Cardiac fibroblast (primary cell): ENCODE data around the gene STEAP4.

ENCODE experiments used
- DNase-seq, 2 donors: peaks; one replicate each; pipeline versions ENCODE4 v3.0.0 to v3.0.0-alpha.2; 2010; ENCODE audit warnings: low read depth in 2 of 2
- H3K4me3 ChIP-seq, 2 donors: replicated peaks in 1 of 2; 1 replicate in 1 of 2; 2 replicates in 1 of 2; pipeline ENCODE4 v1.5.1; 2011; ENCODE audit warnings: low read depth in 2 of 2, low read length in 2 of 2, mild to moderate bottlenecking in 2 of 2, moderate library complexity in 1 of 2
- CTCF ChIP-seq: IDR thresholded peaks from one replicate; pipeline ENCODE4 v1.5.1; 2011; ENCODE audit warnings: low read depth, mild to moderate bottlenecking, low read length, inconsistent platforms

The STEAP4 gene

DNA sequence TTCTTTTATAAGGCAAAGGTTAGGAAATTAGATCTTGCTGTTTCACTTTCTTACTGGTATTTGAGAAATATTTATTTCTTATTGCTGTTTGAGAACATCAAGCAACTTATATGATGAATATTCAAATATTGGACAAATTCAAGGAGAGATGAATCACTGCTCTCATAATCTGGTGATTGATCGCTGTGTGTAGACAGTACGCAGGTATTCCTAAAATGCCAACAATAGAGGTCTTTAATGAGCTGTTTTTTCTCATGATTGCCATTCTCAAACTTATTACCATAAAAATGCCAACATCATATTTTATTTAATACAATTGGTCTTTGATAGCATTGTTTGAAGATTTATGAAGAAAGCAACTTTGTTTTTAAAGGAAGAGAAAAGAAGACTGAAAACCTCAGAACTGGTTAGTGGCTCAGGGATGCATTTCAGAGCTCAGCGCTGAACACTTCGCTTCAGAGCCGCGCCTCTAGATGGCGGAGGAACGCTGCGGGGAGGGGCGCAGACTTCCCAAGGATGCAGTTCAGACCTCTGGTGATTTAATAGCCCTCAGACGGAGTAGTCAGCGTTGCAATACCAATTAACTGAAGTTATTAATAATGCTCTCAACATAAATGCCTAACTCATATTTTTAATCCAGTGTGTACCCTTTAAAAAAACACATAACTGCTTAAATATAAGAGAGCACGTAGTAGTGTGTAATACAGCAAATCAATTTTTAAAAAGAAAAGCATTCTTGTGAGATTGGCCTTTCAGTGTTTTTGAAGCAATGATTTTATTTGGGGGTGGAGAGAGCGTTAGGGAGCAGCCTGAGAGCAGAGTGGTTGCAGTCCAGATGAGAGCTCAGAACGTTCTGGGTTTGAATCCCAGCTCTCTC, 38.5 kb upstream of the STEAP4 start:
- DNase-seq = peak; percentile 27 to 45

DNA sequence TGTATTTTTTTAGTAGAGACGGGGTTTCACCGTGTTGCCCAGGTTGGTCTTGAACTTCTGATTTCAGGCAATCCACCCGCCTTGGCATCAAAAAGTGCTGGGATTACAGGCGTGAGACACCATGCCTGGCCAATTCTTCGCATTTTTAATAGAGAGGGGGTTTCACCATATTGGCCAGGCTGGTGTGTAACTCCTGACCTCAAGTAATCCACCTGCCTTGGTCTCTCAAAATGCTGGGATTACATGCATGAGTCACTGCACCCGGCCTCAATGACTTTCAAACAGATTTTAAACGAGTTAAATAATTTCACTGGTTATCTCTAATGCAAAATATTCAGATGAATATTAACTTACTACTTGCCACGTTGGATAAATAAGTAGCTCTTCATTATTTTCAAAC, 37.6 kb upstream of the STEAP4 start:
- DNase-seq = no peak
- H3K4me3 ChIP-seq = no peak overlapping the region
- no peak for TF ChIP-seq CTCF

More for the DNA sequence above, 38.5 kb upstream of the STEAP4 start:
- no peak overlapping the region for H3K4me3 ChIP-seq
- peak; percentile 58 for TF ChIP-seq CTCF

- no peak for DNase-seq
- no peak overlapping the region for H3K4me3 ChIP-seq
- no peak for TF ChIP-seq CTCF
These were observed 32.7 kb upstream of the STEAP4 start for GRCh38 chr7:88339195-88339922.

- DNase-seq = no peak
- H3K4me3 ChIP-seq = no peak overlapping the region
- no peak for TF ChIP-seq CTCF
These were observed 31.8 kb upstream of the STEAP4 start for GRCh38 chr7:88338503-88338902.

DNA sequence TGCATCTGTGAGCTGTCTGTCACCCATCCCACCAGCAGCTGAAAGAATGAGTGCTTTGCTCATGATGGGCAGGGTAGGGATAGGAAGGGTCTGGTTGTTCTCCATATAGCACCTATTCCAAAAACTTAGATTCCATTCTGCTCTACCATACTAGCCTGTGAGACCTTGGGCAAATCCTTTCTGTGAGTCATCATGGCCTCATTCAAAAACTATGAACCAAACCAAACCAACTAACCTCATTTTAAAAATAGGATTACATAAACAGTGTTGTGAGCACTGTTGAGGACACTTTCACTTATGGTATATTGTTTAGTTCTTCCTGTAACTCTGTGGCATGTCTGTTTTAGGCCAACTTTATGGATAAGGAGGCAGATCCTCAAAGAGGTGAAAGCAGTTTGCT, 30.9 kb upstream of the STEAP4 start:
- TF ChIP-seq CTCF = no peak
- peak; percentile 20 to 65 for DNase-seq

DNA sequence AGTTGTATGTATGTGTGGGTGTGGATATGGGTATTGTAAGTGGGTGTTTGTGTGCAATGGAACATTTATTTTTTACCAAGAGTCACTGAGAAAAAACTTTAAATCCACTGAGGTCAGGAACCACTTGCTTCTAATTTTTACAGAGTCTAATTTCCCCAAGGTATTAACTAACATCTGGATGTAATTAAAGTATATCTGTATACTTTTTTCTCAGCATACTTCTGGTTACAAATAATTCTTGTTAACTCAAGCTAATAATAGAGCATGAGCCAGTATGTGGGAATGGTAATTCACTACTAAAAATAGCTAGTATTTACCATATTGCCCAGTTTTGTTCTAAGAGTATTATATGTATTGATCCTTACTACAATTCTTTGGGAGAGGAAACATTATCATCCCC, 24.6 kb upstream of the STEAP4 start:
- no peak overlapping the region for H3K4me3 ChIP-seq
- no peak for TF ChIP-seq CTCF
- no peak for DNase-seq

More for the DNA sequence above, 30.9 kb upstream of the STEAP4 start:
- H3K4me3 ChIP-seq = no peak overlapping the region
